HepG2 (cell line): Measurements from ENCODE around the gene PPFIA3.

Experiments used
- CTCF ChIP-seq: sonication (generic); formaldehyde crosslinking; IDR thresholded peaks from 2 replicates; pipeline ENCODE4 v1.5.0; 2020; ENCODE audit warnings: mild to moderate bottlenecking, missing genetic modification reagents, moderate library complexity
- ETV6 ChIP-seq: sonication (generic); formaldehyde crosslinking; conservative IDR thresholded peaks from 2 replicates; pipeline ENCODE4 v1.4.0; 2020; ENCODE audit warnings: missing genetic modification reagents
- RORA ChIP-seq: sonication (generic); formaldehyde crosslinking; IDR thresholded peaks from 2 replicates; pipeline ENCODE4 v1.5.0; 2020; ENCODE audit warnings: mild to moderate bottlenecking, missing genetic modification reagents, moderate library complexity
- TEAD2 ChIP-seq: sonication (generic); formaldehyde crosslinking; IDR thresholded peaks from 2 replicates; pipeline ENCODE4 v1.9.0; 2021; ENCODE audit warnings: missing genetic modification reagents
- ZKSCAN8 ChIP-seq: IDR thresholded peaks from 2 replicates; pipeline ENCODE4 v1.6.1; 2016; ENCODE audit warnings: borderline replicate concordance, missing genetic modification reagents, missing compliant biosample characterization

DNA sequence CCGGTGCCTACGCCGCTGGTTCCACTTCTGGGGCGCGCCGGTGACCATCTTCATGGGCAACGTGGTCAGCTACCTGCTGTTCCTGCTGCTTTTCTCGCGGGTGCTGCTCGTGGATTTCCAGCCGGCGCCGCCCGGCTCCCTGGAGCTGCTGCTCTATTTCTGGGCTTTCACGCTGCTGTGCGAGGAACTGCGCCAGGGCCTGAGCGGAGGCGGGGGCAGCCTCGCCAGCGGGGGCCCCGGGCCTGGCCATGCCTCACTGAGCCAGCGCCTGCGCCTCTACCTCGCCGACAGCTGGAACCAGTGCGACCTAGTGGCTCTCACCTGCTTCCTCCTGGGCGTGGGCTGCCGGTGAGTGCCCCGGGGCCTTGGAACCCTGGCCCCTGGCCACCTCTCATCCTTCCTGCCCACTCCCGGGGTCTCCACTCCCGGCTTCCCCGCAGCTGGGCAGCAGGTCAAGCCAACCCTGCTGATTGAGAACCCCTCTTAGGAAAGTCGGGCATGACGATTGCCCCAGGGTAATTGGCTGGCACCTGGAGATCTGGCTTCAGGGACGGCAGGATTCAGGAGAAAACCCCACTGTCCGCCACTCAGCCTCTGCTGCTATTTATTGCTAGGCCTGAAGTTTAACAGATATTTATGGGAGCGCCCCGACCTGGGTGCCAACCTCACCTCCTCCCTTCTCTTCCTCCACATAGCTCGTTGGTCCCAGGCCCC, 77.3 kb downstream of the PPFIA3 start:
- TF ChIP-seq CTCF (CRISPR knock-in tag) (no peak), ETV6 (no peak), TEAD2 (CRISPR knock-in tag) (no peak), ZKSCAN8 (no peak), RORA (CRISPR knock-in tag) (no peak)
